ENCODE data around the gene ADAMTS13.
"Not testable (repeated sequence)": the region's sequence is repeated elsewhere in the genome, so short reads cannot be mapped to it uniquely, and the experiment has no call there.

The ADAMTS13 gene

DNA sequence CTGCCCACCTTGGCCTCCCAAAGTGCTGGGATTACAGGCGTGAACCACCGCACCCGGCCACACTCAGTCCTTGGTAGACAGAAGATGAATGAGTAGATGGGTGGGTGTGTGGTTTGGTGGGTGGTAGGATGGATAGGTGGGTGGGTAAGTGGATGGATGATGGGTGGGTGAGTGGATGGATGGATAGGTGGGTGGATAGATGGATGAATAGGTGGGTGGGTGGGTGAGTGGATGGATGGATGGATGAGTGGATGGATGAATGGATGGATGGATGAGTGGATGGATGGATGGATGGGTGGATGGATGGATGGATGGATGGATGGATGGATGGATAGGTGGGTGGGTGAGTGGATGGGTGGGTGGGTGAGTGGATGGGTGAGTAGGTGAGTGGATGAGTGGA lies 29.9 kb upstream of the ADAMTS13 start:
- not testable (repeated sequence) for DNase-seq (ENCODE audit: low read depth in 2 of 2)

DNA sequence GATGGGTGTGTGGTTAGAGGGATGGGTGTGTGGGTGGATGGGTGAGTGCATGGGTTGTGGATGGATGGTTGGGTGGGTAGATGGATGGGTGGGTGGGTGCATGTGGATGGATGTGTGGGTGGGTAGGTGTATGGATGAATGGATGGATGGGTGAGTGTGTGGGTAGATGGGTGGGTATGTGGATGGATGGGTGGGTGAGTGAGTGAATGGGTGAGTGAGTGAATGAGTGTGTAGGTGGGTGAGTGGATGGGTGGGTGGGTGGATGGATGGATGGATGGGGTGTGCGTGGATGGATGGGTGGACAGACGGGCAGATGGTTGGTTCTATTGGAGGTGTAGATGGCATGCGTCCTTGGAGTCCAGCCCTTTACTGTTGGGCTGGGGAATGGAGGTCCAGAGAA lies 28.8 kb upstream of the ADAMTS13 start:
- DNase-seq (ENCODE audit: low read depth in 2 of 2) = no peak

DNA sequence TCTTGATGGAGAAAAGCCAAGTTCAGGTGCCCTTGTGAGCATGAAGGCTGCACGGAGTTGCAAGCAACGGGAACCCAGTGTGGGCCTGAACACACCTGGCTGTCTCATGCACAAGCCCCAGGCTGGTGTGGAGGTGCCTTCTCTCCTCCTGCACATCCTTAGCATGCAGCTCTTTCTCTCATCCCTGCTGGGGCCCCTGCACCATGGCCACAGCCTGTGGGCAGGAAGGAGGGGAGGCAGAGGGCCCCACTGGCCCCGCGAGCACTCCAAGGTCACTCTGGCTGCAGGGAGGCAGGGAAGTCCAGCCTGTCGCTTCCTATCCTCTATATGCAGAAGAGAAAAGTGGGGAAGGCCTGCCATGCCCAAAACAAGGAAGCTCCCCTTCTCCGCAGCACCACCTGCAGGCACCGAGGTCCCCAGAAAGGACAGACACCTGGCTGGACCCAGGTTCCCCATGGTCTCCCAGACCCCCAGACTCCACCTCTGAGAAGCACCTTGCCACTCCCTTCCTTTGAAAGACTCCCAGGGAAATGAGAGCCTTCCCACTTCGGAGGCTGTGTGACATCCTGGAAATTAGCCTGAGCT lies 27.4 kb upstream of the ADAMTS13 start:
- no peak for DNase-seq (ENCODE audit: low read depth in 2 of 2)

DNA sequence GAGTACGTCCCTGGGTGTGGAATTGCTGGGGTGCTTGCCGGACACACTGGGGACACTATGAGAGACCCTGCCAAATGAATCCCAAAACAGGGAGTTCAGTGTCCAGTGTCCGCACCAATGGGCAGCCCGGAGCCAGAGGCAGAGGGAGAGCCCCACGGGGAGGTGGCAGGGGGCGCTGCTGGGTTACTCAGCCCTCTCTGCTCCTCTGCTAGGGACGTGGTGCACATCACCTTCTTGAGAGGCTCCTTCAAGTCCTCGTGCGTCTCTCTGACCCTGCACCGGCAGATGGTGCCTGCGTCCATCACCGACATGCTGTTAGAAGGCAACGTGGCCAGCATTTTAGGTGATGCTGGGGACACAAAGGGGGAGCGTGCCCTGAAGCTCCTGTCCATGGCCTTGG lies 25.2 kb upstream of the ADAMTS13 start:
- no peak for DNase-seq (ENCODE audit: low read depth in 2 of 2)

DNA sequence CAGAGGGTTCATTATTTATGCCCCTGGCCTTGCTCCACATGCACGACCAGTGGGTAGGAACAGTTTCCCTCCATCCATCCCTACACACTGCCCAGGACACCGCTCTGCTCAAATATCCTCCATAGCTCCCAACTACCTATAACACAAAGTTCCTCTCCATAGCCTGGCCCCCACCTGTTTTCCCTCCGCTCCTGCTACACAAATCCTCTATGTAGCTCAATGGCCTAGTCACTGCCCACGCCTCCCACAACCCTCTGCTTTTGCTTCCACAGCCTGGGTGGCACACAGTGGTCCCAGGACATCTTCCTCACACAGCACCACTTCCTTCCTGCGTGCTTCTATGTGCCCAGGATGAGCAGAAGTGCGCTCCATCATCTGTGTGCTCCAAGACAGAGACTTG lies 24.8 kb upstream of the ADAMTS13 start:
- no peak for DNase-seq (ENCODE audit: low read depth in 2 of 2)

DNA sequence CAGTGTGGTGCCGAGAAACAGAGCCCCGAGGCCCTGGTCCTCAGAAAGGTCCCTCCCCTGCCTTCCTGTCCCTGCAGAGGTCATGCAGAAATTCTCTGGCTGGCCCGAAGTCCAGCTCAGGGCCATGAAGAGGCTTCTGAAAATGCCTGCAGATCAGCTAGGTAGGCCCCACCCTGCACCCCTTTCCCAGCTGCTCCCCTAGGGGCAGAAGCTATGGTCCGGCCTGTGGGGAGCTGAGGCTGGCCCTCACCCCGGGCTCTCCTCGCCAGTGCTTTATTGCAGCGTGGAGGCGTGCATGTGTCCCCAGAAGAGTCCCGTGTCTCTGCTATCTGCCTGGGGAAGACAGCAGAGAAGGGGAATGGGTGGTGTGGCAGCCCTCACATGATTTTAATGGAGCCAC lies 24.3 kb upstream of the ADAMTS13 start:
- DNase-seq (ENCODE audit: low read depth in 2 of 2) = no peak

DNA sequence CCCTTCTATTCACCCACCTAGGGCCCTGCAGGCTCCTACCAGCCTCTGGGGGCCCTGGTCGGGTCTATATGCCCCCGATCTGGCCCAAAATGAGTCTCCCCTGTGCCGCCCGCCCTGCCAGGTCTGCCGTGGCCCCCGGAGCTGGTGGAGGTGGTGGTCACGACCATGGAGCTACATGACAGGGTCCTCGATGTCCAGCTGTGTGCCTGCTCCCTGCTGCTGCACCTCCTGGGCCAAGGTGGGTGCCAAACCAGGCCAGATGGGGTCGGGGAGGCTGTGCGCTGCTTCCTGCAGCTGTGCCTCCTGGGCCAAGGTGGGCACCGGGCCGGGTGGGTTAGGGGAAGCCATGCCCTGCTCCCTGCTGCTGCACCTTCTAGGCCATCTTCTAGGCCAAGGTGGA lies 21.9 kb upstream of the ADAMTS13 start:
- no peak for DNase-seq (ENCODE audit: low read depth in 2 of 2)

DNA sequence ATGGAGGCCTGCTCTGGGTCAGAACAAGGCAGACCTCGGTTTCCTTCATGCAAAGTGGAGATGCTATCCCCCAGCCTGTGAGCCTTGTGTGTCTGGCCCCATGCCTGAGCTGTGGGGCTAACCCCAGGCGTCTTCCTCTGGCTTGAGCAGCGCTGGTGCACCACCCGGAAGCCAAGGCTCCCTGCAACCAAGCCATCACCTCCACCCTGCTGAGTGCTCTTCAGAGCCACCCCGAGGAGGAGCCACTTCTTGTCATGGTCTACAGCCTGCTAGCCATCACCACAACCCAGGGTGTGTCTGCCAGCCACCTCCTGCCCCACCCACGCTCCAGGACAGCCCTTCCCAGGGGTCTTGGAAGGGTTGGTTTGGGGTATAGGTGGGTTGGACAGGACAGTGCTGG lies 20.6 kb upstream of the ADAMTS13 start:
- DNase-seq (ENCODE audit: low read depth in 2 of 2) = no peak

DNA sequence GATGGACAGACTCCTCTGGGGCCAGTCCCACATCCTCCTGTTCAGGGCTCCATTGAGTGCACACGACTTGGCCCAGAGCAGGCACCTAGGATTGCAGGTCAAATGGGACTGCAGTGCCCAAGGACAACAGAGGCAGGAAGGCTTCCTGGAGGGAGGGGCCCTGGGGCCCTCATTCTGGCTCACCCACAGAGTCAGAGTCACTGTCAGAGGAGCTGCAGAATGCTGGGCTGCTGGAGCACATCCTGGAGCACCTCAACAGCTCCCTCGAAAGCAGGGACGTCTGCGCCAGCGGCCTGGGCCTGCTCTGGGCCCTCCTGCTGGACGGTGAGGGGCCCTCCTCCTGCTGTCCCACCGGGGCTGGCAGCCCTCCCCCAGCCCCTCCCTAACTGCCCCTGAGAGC lies 19.5 kb upstream of the ADAMTS13 start:
- no peak for DNase-seq (ENCODE audit: low read depth in 2 of 2)

DNA sequence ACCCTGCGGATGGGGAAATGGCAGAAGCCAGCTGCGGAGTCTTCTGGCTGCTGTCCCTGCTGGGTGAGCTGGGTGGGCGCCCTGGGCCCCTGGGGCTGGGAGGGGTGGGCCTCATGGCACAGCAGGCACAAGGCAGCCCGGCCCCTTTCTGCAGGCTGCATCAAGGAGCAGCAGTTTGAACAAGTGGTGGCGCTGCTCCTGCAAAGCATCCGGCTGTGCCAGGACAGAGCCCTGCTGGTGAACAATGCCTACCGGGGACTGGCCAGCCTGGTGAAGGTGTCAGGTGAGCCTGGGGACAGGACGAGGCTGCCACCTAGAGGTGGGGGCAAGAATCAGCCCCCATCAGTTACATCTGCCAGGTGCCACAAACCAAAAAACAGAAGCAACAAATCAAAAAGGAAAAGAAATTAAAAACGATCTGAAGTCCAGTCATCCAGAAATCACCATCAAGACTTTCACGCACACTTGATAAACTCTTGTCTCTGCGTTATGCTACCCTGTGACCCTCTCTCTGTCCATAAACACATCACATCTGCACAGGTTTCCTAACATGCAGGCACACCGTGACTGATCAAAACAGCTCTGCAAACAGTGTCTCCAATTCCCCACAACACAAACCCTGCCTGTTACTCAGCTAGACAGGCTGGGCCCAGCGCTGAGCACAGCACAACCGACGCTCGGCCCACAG lies 18.3 kb upstream of the ADAMTS13 start:
- DNase-seq (ENCODE audit: low read depth in 2 of 2) = no peak

DNA sequence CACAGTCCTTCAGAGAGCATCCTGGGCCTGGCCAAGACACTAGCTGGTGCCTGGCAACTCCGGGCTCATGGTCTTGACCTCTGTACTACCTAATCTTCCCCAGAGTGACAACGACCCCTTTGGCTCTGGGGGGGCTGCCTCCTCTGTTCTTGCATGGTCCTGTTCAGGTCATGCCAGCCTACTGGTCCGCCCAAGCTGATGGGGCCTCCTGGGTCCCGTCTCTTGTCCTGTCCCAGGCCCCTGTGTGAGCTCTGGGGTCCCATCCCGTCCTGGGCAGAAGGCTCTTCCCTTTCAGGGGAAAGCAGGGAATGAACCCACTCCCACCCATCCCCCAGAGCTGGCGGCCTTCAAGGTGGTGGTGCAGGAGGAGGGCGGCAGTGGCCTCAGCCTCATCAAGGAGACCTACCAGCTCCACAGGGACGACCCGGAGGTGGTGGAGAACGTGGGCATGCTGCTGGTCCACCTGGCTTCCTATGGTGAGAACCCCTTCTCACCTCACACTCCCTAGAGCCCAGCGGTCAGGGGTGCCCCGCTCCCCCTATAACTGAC lies 17.6 kb upstream of the ADAMTS13 start:
- no peak for DNase-seq (ENCODE audit: low read depth in 2 of 2)

DNA sequence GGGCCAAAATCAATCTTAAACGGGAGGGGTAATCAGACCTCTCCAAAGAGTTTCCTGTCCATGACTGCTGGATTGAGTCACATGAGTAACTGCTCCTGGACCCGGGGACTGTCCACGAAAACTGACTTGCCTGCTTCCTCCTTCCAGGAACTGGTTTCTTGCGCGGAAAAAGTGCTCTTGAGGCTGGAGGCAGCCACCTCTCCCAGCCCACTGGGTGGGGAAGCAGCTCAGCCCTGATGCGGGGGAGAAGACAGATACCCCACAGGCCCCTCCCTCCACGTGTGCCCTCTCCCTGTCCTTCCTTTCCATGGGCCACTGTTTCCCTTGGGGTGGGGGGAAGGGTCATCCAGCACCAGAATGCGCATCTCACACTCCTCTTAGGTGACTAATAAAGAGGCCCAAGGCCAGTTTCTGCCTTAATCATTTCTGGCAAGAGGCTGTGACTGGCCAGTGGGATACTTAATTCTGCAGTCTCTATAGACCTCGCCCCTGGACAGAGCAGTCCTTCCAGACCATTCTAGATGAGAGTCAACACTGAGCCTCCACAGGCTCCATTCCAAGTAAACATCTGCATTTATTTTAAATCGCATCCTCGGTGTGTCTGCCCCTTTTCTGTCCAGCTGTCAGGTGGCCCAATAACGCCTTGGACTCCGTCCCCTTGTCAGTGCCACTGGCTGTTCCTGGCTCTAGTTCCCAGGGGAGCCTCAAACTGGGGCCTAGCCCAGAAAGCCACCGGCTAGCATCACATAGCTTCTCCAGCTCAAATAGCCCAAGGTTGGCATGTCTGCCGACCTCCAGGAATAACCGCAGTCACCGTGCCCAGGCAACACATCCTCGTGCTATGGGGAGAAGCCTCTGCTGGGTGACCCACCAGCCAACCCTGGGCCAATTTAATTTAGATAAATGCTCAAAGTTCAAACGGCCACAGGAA lies 16.4 kb upstream of the ADAMTS13 start:
- DNase-seq (ENCODE audit: low read depth in 2 of 2) = no peak

DNA sequence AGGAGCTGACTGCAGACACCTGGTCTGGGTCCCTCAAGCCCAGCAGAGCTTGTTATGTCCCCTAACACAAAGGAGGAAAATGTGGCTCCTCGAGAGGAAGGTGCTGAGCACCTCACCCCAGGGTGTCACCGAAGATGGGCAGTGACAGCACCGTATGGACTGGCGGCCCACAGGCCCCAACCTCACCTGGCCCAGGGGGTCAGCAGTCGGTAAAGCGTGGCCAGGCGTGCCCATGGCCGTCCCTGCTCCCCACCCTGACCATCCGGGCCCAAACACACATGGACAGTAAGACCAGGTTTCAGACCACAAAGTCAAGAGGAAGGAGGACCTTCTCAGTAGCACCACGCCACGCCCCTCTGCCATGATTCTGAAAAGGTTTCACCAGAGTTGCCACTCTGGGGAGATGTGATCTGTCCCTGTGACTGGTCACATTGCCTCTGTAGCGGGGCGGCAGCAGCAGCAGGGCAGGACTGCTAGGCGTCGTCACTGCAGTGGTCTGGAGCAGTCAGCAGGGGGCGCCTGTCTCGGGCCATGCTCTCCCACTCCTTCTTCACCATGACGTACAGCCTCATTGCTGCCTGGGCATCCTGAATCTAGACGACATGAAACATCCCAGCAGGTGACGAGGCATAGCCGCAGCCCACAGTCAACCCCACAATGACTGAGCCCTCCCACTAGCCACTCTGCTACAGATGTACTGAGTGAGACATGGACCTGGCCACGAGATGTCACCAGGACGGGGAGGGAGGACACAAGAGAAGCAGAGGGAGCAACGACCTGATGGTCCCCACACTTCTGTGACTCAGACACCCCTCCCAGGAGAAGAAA lies 15.5 kb upstream of the ADAMTS13 start:
- DNase-seq (ENCODE audit: low read depth in 2 of 2) = peak in 1 of 2 experiments; percentile 12

DNA sequence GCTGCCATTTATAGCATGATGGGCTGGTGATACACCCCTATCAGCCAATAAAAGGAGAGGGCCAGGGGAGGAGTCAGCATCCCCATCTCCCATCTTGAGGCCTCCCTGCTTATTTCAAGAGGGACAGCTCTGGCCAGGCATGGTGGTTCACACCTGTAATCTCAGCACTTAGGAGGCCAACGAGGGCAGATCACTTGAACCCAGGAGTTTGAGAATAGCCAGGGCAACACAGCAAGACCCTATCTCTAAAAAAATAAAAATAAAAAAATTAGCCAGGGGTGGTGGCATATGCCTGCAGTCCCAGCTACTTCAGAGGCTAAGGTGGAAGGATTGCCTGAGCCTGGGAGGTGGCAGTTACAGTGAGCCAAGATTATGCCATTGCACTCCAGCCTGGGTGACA lies 14.1 kb upstream of the ADAMTS13 start:
- no peak for DNase-seq (ENCODE audit: low read depth in 2 of 2)

DNA sequence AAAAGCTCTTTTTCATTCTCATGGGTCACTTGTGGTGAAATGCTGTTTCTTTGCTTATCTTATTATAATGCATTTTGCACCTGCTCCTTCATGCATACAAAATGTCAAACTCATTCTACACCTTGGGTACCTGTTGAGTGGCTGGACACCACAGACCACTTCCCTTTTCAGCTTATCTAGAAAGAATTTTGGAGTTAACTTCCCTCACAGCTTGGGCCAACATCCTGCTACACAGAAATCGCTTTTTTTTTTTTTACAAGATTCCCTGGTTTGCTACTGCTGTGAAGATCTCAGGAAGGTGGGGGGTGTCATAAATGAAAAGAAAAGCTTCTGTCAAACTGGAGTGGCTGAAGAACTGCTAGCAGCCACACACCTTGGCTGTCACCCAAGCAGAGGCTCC lies 7.0 kb upstream of the ADAMTS13 start:
- DNase-seq (ENCODE audit: low read depth in 2 of 2) = no peak

DNA sequence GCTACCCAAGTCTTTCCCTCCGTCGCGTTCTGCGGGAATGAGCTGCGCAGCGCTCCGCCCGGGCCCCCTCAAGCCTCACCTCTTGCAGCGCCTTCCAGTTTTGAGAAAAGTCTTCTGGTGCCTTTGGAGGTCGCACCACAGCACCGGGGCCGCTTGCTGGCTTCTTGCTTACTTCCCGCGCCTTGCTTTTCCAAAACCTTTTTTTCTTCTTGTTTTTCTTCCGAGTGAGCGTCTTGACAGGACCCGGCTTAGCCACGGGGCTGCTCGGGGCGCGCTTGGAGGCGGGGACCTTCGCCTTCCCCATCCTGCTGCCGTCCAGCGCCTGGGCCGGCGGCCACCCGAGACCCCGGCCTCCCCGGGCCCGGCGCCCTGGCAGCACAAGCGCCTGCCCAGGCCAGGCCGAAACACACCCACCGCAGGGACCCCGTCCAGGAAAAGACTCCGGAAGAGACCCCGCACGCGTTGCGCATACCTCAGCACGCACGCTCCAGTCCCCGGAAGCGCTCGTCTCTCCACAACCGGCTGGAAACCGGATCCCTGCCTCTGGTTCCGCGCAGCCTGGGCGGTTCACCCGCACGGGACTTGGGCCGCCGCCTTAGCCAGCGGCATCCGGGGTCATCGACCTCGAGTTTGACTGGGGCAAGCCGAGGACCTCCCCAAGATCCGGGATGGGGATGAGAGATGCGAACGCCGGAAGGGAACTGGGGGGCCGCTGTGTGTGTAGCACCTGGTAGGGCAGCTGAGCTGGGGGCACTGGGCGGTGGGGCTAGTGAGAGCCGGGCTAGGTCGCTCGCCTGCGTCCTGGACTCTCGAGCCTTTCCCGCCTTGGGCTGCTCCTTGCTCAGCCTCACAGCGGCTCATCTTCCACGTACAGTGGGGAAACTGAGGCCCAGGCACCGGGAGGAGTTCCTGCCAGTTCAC lies 4.4 kb upstream of the ADAMTS13 start, which contains the start of gene REXO4:
Gene REXO4, minus strand, starts transcription at position 470 of the 921 bp plus-strand sequence. Its CDS starts 166 bp downstream, at position 304.
- DNase-seq (ENCODE audit: low read depth in 2 of 2) = peak; percentile 66 to 68

DNA sequence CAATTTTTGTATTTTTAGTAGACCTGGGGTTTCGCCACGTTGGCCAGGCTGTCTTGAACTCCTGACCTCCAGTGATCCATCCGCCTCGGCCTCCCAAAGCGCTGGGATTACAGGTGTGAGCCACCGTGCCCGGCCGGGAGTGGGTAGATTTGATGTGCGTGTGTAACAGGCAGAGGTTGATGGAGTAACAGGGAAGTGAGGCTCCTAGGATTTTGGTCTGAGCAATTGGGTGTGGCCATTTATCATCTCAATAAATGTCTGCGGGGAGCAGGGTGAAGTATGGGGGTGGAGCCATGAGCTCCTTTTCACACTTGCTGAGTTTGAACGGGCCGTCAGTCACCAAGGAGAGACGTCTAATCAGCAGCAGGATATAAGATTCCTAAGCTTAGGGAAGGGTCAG lies 3.2 kb upstream of the ADAMTS13 start:
- DNase-seq (ENCODE audit: low read depth in 2 of 2) = no peak

DNA sequence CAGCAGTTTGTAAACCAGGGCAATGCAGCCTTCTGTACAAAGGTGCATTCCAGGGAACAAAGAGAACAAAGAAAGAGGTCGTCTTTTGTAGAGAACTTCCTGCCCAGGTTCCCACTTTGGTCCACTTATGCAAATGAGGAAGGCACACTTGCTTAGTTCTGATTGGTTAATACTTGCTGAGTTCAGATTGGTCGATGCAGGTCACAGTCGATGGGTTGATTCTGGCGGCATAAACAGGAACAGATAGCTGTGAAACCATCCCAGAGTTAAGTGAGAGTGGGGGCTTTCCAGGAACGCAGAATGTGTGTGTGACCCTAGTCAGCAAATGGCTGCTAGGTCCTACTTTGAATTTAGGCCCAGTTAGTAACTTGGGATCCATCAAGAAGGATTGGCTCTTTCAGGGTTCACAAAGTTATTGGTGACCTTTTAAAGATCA lies 1.8 kb upstream of the ADAMTS13 start:
- no peak for DNase-seq (ENCODE audit: low read depth in 2 of 2)

DNA sequence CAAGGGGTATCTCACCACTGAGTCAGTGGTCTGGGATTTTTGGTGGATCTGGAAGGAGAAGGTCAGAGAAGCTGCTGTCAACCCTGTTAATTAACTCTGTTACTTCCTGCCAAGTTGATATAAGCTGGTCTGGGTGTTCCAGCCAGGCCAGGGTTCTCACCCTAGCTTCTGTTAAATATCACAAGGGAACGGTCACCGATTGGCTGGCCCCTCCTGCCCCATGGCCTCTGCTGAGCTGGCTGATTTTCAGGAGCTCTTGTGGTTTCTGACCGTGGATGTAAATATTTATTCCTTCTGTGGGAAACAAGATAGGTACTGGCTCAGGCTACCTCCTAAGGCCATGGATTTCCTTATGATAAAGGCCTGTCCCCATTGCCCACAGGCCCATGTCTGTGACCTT lies 1.0 kb downstream of the ADAMTS13 start:
- no peak for DNase-seq (ENCODE audit: low read depth in 2 of 2)

DNA sequence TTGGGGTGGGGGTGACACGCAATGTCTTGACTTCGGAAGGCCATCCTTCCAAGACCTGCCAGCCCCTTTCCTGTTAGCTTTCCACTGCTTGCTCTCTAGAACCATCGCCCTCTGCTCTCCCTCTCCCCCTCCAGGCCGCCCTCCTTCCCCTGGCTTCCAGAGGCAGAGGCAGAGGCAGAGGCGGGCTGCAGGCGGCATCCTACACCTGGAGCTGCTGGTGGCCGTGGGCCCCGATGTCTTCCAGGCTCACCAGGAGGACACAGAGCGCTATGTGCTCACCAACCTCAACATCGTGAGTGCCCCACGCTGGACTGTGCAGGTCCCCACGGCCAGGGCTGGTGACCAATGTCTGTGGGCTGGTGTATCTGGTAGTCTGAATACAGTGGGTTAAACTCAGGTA lies 2.0 kb downstream of the ADAMTS13 start:
- DNase-seq (ENCODE audit: low read depth in 2 of 2) = no peak

Measured in fibroblast of skin of left biceps (primary cell).